Lower lobe of right lung (tissue), 2 donors: ENCODE data around the gene KBTBD4. TPM values are rescaled to one million over a fixed set of nuclear protein-coding genes. Genes with fewer than 3 reads are reported as not detected.
A peak's percentile ranks its signal among the peaks of the same experiment; 100 is the strongest.

ENCODE experiments used
- ATAC-seq, 2 donors: fragments of 200-7000 bp; cut with Tn5 transposase; one replicate each; pipeline ENCODE4 v1.9.1; 2020 to 2022; ENCODE audit warnings: mild to moderate bottlenecking in 2 of 2, moderate library complexity in 2 of 2
- DNase-seq: peaks from one replicate; pipeline ENCODE4 v3.0.0-alpha.2; 2020
- H3K27ac ChIP-seq: fragments of 200-600 bp; one replicate; pipeline ENCODE4 v1.8.0; 2022
- H3K27me3 ChIP-seq: fragments of 200-600 bp; one replicate; pipeline ENCODE4 v1.8.0; 2022; ENCODE audit warnings: low read depth
- H3K36me3 ChIP-seq: fragments of 200-600 bp; one replicate; pipeline ENCODE4 v1.8.0; 2022; ENCODE audit warnings: mild to moderate bottlenecking
- H3K4me1 ChIP-seq: fragments of 200-600 bp; one replicate; pipeline ENCODE4 v1.8.0; 2022
- H3K4me3 ChIP-seq: fragments of 200-600 bp; one replicate; pipeline ENCODE4 v1.8.0; 2022; ENCODE audit warnings: mild to moderate bottlenecking
- H3K9me3 ChIP-seq: fragments of 200-600 bp; one replicate; pipeline ENCODE4 v1.8.0; 2022
- CTCF ChIP-seq: fragments of 200-600 bp; IDR thresholded peaks from one replicate; pipeline ENCODE4 v1.8.0; 2022; ENCODE audit warnings: antibody characterized with exemption, mild to moderate bottlenecking
- intact Hi-C: fragments of 100-400 bp; cut with DNase I; formaldehyde crosslinking; loops from one replicate; pipeline ENCODE4 v1.11.0; 2022
- long read RNA-seq: library from polyadenylated mRNA; unstranded; transcript quantifications from one replicate; pipeline ENCODE4 v2.0.0, GENCODE V29; 2021
- total RNA-seq: library from RNA; stranded (reverse); fragmentation: NEBNext Ultra II Directional; extraction: Animal tissue kit (Norgen Biotek cat#: 25700); gene quantifications from one replicate; pipeline ENCODE4 v1.2.1, GENCODE V29; 2021
- donor health status: DM: no; HTN: yes; CAD: no; lungs with severe emphysema.

KBTBD4 gene
- total RNA-seq: 13.4 TPM
- long read RNA-seq, transcript KBTBD4-202 (4 exons, 2,372 nt): major isoform, 21 of 40 reads
- long read RNA-seq, partial matches to known transcripts: 0 of 40 reads
- long read RNA-seq, other reads (novel, unspliced or antisense): 15 of 40 reads

GRCh38 chr11:47578524-47579494, at the start of gene KBTBD4, which contains the start of gene NDUFS3:
Gene KBTBD4 (minus strand): TSS chr11:47578970. CDS start chr11:47578951, 19 bp downstream.
Gene NDUFS3 (plus strand): TSS chr11:47579074. CDS start chr11:47579092, 18 bp downstream.
- H3K9me3 ChIP-seq: no peaks in the 10 kb centered on the region
- DNase-seq (peak; percentile 91), ATAC-seq (peak; percentile 97)
- peaks cover 31% of the 10 kb centered on the region for H3K4me1 ChIP-seq
- TF ChIP-seq CTCF: no peak
- intact Hi-C loops: no loop called here
- H3K27me3 ChIP-seq: no peaks in the 10 kb centered on the region
- H3K27ac ChIP-seq: peak within 1 kb of the TSS; percentile 84
- peaks cover 74% of the 10 kb centered on the region for H3K36me3 ChIP-seq
- H3K4me3 ChIP-seq: peak within 1 kb of the TSS; percentile 86

GRCh38 chr11:47628026-47628425, 49.3 kb upstream of the KBTBD4 start:
- TF ChIP-seq CTCF: no peak
- H3K4me1 ChIP-seq: no peaks in the 10 kb centered on the region
- no peaks in the 10 kb centered on the region for H3K27me3 ChIP-seq
- DNase-seq: no peak
- no peak overlapping the region for H3K27ac ChIP-seq
- intact Hi-C loops: no loop called here
- H3K9me3 ChIP-seq: no peaks in the 10 kb centered on the region
- H3K36me3 ChIP-seq: peaks cover 97% of the 10 kb centered on the region
- no peak for ATAC-seq
- H3K4me3 ChIP-seq: no peak overlapping the region

DNA sequence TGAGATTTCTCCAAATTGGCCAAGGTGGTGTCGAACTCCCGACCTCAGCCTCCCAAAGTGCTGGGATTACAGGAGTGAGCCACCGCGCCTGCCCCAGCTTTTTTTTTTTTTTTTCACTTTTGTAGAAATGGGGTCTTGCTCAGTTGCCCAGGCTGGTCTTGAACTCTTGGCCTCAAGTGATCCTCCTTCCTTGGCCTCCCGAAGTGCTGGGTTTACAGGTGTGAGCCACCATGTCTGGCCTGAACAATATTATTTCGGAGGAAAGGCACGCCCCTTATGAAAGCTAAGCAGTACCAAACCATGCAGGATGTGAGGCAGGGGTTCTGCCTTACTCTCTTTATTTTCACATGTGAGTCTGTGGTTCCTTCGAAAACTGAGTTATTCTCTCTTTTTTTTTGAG, 47.5 kb upstream of the KBTBD4 start:
- DNase-seq: no peak
- ATAC-seq: no peak
- TF ChIP-seq CTCF: no peak
- intact Hi-C loops: no loop called here
- peaks cover 100% of the 10 kb centered on the region for H3K36me3 ChIP-seq
- no peaks in the 10 kb centered on the region for H3K4me1 ChIP-seq
- no peaks in the 10 kb centered on the region for H3K27me3 ChIP-seq
- H3K4me3 ChIP-seq: no peak overlapping the region
- no peak overlapping the region for H3K27ac ChIP-seq
- no peaks in the 10 kb centered on the region for H3K9me3 ChIP-seq

DNA sequence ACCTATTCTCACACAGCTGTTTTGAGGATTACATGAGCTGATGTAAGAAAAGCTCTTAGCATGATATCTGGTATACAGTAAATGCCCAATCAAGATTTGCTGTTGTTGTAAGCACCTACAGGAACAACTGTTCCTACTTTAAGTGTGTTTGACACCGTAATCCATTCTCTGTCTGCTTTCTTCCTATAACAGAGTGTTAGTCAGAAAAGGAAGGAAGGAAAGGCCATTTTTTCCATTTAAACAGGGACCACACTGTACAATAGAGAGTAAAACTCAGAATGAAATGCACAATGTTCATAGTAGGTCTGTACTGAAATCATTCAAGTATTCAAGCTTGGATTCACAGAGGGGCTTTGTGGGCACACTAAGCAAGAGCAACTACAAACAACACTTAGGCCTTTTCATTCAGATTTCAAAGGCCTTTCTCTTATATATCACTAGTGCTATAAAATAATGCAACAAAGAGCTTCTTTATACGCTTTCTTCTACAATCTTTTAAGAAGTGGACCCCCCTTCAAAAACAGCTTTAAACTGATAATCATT, 42.1 kb upstream of the KBTBD4 start:
- peaks cover 97% of the 10 kb centered on the region for H3K36me3 ChIP-seq
- TF ChIP-seq CTCF: no peak
- peaks cover 6% of the 10 kb centered on the region for H3K4me1 ChIP-seq
- H3K27me3 ChIP-seq: no peaks in the 10 kb centered on the region
- intact Hi-C loops: no loop called here
- no peaks in the 10 kb centered on the region for H3K9me3 ChIP-seq
- DNase-seq (no peak), ATAC-seq (no peak)
- H3K4me3 ChIP-seq: no peak overlapping the region
- no peak overlapping the region for H3K27ac ChIP-seq

DNA sequence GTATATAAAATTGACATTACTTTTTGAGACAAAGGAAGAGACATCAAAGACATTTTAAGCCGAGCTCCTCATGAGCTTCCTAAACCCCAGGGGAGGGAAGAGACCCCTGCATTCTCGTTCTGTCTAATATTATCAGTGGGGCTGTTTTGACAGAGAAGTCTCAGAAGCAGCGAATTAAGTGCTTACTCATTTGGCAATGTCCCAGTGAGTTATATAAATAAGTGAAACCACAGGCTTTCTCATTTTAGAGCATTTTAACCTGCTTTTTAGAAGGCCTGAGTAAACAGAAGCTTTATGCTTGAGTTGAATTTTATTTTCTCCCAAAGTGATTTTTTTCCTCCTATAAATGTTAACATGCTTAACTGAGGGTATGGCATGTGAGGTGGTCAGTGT, 38.6 kb upstream of the KBTBD4 start:
- no peaks in the 10 kb centered on the region for H3K27me3 ChIP-seq
- TF ChIP-seq CTCF: no peak
- intact Hi-C loops: no loop called here
- H3K27ac ChIP-seq: no peak overlapping the region
- H3K4me3 ChIP-seq: no peak overlapping the region
- ATAC-seq: no peak
- H3K9me3 ChIP-seq: no peaks in the 10 kb centered on the region
- H3K36me3 ChIP-seq: peaks cover 62% of the 10 kb centered on the region
- peaks cover 6% of the 10 kb centered on the region for H3K4me1 ChIP-seq
- no peak for DNase-seq
